Adipose tissue (tissue), 3 donors: ENCODE results near the gene PTRH1. TPM values are rescaled to one million over a fixed set of nuclear protein-coding genes. Genes with fewer than 3 reads are reported as not detected.
"Not testable (repeated sequence)": the region's sequence is repeated elsewhere in the genome, so short reads cannot be mapped to it uniquely, and the experiment has no call there.

ENCODE experiments used
- H3K27ac ChIP-seq: one replicate; pipeline ENCODE4 v1.5.1; 2013; ENCODE audit warnings: low read depth, low read length
- WGBS, 3 donors: extraction: QIAGEN DNeasy Blood & Tissue Kit; methylation state at CpG; one replicate each; pipeline ENCODE4 v1.1.7; 2013; 5-methylcytosine and 5-hydroxymethylcytosine counted together
- polyA plus RNA-seq, 3 donors: library from polyadenylated mRNA; stranded (reverse); fragments of 200-250 nt; gene quantifications; one replicate each; pipeline ENCODE4 v1.2.3, GENCODE V29; 2013
- donor health status: healthy with polysubstance abuse.
- donor health status: Bipolar disorder and iron deficiency.
- donor health status: healthy.

Gene PTRH1, protein sequence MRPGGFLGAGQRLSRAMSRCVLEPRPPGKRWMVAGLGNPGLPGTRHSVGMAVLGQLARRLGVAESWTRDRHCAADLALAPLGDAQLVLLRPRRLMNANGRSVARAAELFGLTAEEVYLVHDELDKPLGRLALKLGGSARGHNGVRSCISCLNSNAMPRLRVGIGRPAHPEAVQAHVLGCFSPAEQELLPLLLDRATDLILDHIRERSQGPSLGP
- 10 to 100 TPM; 12.1 to 55.6 (median 24.6) TPM for polyA plus RNA-seq

GRCh38 chr9:127715470-127716337 lies at the start of gene PTRH1, which contains the start of gene TTC16:
PTRH1 (minus strand) TSS chr9:127715663; CDS start chr9:127715639, 24 bp downstream.
TTC16 (plus strand) TSS chr9:127716079; CDS start chr9:127716146, 67 bp downstream.
- WGBS, 3 donors = 4 to 5% (median 4%) methylated on average over 64 to 65 of the region's 65 CpGs
- H3K27ac ChIP-seq = peak within 1 kb of the TSS; percentile 63

DNA sequence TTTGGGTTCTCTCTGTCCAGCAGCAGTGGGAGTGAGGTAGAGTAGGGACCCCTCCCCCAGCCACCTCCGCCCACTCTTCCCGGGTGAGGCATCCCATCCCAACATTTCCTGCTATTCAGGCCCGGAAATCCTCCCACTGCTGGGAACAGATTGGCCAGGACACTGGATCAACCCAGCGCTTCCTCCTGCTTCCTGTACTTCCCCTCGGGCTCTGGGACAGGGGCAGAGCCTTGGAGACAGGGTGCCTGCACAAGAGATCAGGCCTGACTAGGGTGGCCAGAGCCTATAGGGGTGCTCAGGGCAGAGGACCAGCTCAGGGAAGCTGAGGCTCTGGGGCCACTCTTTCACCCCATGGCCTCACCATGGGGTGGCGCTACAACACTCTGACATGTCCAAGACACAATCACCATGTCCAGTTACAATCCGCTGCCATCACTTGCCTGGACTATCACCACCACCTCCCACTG lies 48.5 kb upstream of the PTRH1 start:
- WGBS, 3 donors = 40 to 57% (median 48%) methylated on average over 7 of the region's 7 CpGs

DNA sequence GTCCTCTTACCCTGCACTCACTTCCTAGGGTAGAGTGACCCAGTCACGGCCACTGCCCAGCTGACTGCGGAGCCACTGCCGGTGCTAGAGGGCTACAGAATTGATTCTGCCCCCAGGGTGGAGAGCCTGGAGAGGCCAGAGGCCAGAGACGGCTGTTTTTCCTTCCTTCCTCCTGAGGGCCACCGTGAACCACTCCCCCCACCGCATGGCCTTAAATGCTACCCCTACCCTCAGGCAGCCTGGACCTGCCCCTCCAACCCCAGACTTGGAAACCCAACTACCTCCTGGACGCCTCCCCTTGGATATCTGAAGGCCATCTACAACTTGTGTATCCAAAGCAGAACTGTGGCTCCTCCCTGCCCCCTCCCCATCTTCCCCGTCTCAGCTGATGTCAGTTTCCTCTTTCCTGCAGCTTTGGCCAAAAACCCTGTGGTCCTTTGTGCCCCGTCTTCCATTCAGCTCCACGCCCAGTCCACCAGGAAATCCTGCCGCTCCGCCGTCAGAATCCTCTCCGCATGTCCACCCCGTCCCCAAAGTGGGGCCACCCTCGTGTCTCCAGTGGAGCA lies 46.7 kb upstream of the PTRH1 start:
- no peak overlapping the region for H3K27ac ChIP-seq
- WGBS, 3 donors = 23 to 47% (median 26%) methylated on average over 16 of the region's 16 CpGs

More for the DNA sequence above, 48.5 kb upstream of the PTRH1 start:
- no peak overlapping the region for H3K27ac ChIP-seq

DNA sequence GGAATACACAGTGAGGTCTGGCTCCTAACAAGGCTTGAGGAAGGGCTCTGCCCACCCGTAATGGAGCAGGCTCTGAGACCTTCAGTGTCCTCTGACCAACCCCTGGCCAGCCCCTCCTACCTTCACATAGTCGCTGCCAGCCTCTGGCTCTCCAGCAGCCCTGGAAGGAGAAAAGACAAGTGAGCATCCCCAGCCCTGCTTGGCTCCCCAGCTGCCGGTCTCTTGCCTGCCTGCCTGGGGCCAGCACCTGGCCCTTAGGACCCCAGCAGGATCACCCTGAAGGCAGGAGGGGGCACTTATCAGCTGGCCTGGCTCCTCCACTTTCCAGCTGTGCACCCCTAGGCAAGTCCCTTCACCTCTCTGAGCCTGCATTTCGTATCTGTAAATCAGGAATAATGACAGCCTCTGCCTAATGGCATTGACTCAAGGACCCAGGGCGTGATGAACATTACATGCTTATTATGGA lies 46.1 kb upstream of the PTRH1 start:
- no peak overlapping the region for H3K27ac ChIP-seq
- WGBS, 3 donors = 49 to 72% (median 65%) methylated on average over 5 of the region's 5 CpGs

DNA sequence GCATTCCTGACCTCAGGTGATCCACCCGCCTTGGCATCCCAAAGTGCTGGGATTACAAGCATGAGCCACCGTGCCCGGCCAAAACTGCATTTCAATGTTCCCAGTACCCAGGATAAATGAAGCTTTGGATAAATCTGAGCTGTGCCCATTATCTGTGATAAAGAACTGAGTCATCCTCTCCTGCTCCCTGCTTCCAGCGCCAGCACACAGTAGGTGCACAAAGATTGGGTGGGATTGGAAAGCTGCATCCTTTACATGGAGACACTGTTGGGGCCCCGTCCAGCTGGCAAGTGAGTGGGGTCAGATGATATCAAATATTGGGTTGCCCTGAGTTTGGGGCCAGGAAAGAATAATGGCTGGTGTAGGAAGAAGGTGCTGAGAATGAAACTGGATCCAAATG lies 45.6 kb upstream of the PTRH1 start:
- WGBS, 3 donors = 77 to 85% (median 77%) methylated on average over 5 of the region's 5 CpGs
- no peak overlapping the region for H3K27ac ChIP-seq

GRCh38 chr9:127758843-127759242 lies 43.4 kb upstream of the PTRH1 start:
- no peak overlapping the region for H3K27ac ChIP-seq
- WGBS, 3 donors = 83 to 89% (median 85%) methylated on average over 5 of the region's 5 CpGs

DNA sequence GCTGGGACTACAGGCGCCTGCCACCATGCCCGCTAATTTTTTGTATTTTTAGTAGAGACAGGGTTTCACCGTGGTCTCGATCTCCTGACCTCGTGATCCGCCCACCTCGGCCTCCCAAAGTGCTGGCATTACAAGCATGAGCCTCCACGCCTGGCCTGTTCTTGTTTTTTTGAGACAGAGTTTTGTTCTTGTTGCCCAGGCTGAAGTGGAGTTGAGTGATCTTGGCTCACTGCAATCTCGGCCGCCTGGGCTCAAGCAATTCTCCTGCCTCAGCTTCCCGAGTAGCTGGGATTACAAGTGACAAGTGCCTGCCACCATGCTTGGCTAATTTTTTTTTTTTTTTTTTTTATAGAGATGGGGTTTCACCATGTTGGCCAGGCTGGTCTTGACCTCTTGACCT lies 41.3 kb upstream of the PTRH1 start:
- H3K27ac ChIP-seq = not testable (repeated sequence)
- WGBS, 3 donors = 71 to 88% (median 87%) methylated on average over 11 of the region's 11 CpGs

GRCh38 chr9:127756233-127756632 lies 40.8 kb upstream of the PTRH1 start:
- WGBS, 3 donors = 90 to 97% (median 93%) methylated on average over 3 of the region's 3 CpGs
- no peak overlapping the region for H3K27ac ChIP-seq

DNA sequence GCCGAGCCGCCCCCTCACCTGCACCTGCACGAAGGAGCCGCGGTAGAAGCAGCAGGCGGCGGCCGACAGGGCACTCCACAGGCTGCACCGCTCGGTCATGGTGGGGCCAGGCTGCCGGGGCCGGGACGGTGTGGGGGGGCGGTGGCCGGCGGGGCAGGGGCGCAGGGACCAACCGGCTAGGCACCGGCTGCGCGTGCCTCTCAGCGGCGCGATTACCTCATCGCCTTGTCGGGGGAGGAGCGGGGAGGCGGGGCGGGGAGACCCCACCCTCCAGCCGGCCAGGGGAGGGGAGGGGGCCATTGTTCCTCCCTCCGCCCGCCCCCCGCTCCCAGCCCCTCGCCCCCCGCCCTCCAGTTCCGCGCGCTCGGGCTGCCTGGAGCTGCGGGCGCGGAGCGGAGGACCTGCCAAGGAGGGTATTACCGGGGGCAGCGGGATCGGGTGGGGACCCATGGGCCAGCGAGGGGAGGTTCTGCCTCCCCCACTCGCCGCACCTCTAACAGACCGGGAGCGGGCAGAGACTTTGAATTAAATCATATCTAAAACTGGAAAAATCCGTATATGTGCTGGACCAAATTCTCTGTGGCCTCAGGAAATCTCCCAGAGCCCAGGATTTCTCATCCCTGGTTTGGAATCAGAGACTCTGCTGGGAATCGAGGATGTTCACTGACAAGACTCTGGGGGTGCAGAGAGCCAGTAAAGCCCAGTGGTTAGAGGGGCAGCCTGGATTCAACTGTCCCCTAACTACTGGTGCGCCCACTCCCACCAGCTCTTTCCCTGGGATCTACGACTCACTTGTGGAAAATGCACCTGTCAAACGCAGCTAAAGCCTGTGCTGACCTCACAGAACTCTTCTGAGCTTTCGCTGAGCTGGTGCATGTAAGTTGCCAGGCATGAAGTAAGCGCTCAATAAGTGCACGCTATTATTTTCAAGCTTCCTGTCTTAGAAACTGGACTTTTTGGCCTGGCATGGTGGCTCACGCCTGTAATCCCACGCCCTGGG lies 39.9 kb upstream of the PTRH1 start:
- 24 to 54% (median 51%) methylated on average over 35 to 61 of the region's 61 CpGs for WGBS, 3 donors
- H3K27ac ChIP-seq = no peak overlapping the region

DNA sequence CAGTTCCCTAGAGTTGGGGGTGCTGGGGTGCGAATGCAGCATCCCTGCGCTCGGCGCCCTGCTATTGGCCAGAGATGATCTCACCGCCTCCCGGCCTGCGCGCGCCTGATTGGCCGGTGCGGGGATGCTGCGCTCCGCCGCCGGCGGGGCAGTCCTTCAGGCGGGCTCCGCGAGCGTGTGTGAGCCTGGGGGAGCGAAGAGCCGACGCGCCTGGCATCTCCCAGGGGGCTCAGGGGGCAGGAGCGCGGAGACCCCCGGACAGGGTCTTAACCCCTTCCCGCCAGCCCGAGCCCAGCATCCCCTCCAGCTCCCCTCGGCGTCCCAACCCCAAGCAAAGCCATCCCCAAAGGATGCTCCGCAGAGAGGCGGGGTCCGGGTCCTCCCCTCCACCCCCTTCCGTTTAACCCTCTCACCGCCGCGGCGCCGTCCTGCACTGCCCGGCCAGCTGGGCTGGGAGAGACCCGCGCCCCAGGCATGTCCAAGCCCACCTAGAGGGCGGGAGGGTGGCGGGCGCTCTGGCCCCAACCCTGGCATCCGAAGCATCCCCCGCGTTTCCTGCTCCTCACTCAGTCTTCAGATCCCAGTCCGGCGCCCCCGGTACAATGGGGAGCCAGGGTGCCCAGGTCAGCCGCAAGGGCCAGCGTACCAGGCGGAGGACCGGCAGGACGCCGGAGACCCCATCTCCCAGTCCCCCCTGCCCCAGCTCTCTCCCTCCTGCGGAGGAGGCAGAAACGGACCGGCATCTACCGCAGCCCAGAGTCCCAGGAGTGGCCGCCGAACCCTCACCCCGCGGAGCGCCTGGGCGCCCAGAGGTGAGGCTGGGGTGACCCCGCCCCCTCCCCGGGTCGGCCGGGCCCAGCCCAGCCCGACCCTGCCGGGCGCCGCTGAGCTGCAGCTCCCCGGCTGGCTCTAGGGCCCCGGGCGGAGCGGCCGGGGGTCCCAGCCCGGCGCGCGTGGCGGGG lies 38.9 kb upstream of the PTRH1 start:
- 17 to 63% (median 53%) methylated on average over 58 to 86 of the region's 86 CpGs for WGBS, 3 donors
- H3K27ac ChIP-seq = no peak overlapping the region

DNA sequence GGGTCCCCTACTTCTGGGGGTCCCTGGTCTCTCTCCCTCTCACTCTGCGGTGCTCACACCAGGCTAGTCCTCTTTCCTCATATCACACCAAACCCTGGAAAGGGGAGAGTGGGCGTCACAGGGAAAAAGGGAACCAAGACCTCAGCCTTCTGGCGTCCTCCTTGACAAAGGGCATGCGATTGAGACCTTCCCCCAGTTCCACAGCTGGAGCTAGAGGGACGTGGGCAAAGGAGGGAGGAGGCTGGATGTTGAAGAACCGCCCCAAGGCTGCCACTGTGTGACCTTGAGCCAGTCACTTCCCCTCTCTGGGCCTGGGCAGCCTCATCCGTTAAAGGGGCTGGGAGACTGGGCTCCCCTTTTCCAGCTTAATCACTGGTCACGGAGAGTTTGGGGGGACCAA lies 38.2 kb upstream of the PTRH1 start:
- H3K27ac ChIP-seq = no peak overlapping the region
- 55 to 82% (median 69%) methylated on average over 8 of the region's 8 CpGs for WGBS, 3 donors

GRCh38 chr9:127753148-127753547 lies 37.7 kb upstream of the PTRH1 start:
- 72 to 84% (median 83%) methylated on average over 8 of the region's 8 CpGs for WGBS, 3 donors
- no peak overlapping the region for H3K27ac ChIP-seq

- H3K27ac ChIP-seq = no peak overlapping the region
- WGBS, 3 donors = 36 to 59% (median 55%) methylated on average over 10 of the region's 10 CpGs
Observed at GRCh38 chr9:127751269-127752054, 36.0 kb upstream of the PTRH1 start.

DNA sequence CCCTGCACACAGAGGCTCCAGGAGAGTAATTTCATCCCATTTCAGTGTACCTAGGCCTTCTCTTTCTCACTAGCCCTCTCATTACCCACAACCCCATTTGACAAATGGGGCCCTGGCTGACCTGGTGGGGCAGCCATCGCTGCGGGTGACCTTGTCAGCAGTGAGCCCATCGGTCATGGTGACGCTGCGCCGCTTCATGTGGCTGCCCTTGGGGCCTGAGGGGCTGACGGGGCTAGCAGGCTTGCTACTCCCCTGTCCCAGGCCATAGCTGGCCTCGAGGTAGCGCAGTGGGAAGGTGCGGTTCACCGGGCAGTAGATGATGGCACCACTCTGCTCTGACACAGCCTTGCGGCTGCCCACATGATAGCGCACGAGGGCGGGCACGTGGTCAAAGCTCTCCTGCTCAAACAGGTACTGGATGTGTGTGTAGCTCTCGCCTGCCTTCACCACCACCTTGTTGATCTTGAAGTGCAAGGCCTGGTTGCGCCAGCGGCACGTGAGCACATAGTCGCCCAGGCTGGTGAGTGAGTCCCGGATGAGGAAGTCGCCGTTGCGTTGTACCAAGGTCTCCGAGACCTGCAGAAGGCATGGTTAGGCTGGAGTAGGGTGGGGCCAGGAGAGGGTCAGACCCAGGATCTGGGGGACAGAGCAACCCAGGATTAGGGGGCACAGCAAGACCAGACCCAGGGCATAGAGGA lies 33.8 kb upstream of the PTRH1 start:
- WGBS, 3 donors = 87 to 88% (median 88%) methylated on average over 26 of the region's 26 CpGs
- no peak overlapping the region for H3K27ac ChIP-seq

GRCh38 chr9:127746959-127747569 lies 31.6 kb upstream of the PTRH1 start:
- WGBS, 3 donors = 56 to 87% (median 80%) methylated on average over 15 of the region's 15 CpGs
- no peak overlapping the region for H3K27ac ChIP-seq
